HG03060 (cell line): Measurements from ENCODE around the gene RNU6-8.

Source experiments
- ATAC-seq: cut with Tn5 transposase; IDR thresholded peaks from one replicate; pipeline ENCODE4 v1.9.1; 2021; ENCODE audit warnings: low read depth, moderate number of reproducible peaks; ENCODE audit not compliant: unreplicated experiment

RNU6-8 gene

DNA sequence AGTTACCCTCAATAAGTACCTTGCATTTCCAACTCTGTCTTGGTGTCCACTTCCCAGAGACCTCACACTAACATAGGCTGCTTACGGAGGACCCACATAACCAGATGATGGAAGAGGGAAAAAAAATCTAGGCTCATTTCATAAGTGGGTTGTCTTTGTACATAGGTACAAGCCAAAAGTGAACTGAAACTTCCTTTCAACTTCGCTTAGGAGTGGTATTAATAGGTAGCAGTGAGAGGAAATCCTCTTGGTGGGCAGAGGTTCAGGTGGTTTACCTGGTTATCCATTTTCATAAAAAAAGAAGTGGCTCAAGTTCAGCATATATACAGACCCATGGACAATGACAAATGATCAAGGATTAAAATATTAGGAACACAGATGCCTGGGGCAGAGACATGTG lies 37.0 kb downstream of the RNU6-8 start:
- no peak for ATAC-seq
